ENCODE data around the gene PRND.
"Not testable (repeated sequence)": the region's sequence is repeated elsewhere in the genome, so short reads cannot be mapped to it uniquely, and the experiment has no call there.

Gene PRND

DNA sequence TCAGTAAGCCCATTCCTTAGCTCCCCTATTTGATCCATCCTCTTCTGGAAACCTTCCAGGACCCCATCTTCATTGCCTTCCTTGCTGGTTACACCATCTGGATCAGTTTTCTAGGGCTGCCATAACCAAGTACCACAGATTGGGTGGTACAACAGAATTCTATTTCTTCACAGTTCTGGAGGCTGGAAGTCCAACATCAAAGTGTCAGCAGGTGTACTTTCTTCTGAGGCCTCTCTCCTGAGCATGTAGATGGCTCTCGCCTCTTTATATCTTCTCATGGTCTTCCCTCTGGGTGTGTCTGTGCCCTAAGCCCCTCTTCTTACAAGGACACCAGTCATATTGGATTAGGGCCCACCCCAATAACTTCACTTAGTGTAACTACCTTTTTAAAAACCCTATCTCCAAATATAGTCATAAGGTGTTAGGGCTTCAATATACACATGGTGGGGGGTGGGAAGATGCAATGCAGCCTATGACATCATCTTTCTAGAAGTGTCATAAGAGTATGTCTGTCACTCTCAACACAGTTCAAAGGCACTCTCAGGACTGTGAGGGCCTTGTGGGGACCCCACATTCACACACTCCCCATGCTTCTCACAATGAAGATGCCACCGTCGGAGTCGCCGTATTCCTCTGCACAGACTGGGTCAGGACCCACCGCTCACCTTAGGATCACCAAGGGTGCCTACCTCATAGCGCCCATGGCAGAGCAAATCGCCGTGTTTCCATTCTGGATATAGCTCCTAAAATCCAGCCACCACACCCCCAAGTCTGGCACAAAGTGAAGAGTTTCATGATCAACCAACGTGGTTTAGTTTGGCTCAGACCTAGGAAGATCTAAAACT lies 12.2 kb upstream of the PRND start:
- DNase-seq: no peak

DNA sequence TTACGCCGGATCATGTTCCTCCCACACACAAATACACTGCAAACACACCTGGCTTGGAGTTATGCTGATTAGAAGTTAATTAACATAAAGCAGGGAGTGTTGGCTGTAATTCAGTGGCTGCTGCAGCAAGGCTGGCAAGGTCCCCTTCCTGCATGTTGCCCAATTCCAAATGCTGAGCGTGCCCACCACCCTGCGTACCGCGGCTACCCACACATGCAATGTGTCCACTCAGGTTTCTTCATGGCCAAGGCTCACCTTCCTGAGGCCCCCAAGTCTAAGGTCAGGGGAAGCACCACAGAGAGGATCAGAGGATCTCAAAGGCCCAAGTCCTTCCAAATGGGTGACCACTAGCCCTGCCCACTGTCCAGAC lies 11.6 kb upstream of the PRND start:
- no peak for DNase-seq

DNA sequence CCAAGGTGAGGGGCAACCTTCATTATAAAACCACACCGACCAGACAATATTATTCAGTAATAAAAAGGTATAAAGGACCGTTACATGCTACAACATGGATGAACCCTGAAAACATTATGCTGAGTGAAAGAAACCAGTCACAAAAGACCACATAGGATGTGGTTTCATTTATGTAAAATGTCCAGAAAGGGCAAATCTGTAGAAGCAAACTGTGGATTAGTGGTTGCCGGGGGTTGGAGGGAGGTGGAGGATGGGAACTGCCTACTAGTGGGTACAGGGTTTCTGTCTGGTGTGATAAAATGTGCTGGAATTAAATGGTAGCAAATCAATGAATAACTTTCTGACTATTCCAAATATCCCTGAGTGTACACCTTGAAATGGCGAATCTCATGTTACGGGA lies 10.2 kb upstream of the PRND start:
- DNase-seq: no peak

DNA sequence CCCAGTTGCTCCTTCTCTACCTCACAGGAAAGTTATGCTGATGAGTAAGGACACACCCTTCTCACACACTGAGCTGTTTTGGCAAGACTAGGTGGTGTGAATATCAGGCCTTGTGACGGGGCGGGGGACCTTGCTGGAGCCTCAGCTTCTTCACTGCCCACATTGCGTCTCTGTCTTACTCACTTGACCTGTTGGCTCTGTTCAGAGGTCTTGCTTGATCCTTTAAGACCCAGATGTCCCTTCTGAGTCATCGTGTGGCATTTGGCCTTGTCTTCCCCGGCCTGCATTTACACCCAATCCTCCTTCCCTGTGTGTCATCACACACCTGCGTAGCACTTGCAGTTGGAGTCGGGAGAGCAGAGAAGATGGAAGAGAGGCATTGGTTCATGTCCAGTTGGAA lies 8.3 kb upstream of the PRND start:
- no peak for DNase-seq

DNA sequence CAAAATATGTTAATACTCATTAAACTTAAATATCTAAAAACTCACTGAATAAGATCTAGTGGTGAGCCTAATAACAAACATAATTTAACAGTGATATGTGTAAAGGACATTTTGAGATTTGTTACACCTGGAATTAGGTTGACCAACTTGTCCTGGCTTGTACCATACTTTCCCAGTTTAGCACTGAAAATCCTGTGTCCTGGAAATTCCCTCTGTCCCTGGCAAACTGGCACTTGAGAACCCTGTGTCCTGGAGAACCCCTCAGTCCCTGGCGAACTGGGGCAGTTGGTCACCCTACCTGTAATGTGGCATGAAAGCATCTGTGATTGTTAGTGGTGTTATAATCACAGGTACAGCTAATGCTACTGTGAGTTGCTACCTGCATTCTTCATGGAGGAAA lies 6.9 kb upstream of the PRND start:
- no peak for DNase-seq

DNA sequence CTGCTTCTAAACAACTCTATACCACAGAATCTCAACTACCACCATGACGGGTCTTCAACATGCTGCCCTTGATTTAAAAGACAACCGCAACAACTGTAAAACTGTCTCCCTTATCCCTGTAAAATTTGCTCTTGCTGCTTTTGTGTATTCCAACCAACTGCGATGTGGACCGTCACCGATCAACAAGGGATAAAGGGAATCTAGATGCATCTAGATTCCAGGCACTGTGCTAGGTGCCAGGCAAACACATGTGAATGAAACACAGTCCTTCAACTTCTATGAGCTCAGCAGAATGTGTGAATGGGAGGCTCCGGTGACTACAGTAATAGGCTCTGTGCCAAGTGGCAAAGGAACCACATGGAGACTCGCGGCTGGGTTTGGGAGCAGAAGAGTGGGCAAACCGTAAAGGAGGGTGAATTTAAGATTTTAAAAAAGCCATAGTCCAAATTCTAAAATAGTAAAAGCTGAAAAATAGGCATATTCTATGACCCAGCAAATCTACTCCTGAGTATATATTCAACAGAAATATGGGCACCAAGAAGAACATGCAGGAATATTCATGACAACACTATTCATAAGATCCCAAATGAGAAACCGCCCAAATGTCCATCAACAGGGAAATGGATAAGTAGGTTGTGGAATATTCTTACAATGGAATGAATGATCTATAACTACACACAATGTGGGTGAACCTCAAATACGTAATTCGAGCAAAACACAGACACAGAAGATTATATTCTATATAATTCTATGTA lies 3.7 kb upstream of the PRND start:
- no peak for DNase-seq

DNA sequence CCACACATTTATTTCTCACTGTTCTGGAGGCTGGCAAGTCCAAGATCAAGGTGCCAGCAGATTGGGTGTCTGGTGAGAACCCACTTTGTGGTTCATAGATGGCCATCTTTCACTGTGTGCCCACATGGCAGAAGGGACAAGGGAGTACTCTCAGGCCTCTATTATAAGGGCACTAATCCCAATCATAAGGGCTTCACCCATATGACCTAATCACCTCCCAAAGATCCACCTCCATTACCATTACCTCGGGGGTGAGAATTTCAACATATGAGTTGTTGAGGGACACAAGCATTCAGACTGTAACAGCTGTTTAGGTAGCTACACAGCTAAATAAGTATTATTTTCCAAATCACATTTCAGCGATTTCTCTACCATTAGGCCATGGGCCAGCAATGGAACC lies 2.5 kb upstream of the PRND start:
- DNase-seq: no peak

DNA sequence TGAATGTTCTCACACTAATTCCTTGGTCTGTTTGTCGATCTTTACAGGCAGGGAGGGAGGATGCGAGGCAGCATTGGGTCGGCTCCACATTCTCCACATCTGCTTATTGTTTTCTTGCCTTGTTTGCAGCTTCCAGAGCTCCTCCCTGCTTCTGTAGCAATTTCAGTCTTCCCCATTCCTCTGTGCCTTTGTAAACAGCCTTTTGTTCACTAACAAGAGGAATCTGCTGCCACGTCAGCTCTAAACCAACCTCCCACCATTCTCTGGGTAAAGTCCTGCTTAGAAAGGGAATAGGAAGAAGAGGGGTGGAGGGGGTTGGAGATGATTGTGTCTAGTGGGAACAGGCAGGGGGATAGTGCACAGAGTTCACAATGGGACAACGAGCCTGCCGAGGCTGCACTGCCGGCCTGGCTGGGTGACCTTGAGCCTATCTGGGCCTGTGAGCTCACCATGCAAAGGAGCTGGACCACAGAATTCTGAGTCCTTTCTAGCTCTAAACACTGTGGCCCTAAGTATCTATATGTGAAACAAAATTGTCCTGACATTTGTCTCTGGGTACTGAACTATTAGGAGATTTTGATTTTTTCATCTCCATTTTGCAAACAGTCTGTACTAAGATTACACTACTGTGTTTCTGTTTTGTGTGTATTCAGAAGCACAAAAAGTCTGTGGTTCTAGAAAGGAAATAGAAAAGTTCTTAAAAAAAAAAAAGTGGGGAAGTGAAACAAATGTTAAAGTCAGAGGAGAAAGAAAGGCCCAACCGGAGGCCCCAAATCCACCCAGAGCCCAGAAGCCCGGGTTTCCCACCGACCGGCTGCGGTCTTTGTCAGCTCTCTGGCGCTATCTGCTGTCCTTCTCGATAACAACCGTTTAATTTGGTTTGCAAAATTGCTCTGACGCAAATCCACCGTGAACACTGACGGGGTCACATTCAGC lies 1.4 kb upstream of the PRND start:
- DNase-seq: peak; percentile 57

DNA sequence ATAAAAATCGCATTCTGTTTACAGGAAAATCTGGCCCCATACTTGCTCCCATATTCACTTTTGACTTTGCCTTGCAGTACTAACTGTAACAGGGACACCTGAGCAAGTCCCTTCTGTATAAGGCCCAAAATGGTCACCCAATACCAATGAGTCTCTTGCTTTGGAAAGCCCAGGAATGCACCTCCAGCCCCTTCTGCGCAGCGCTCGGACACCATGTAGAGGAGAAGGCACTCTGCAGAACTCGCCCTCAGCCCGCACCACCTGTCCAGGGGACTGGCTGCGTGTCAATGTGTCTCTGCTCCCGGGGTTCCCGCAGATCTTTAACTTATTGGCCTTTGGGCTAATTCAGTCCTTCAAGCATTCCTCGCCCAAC lies 746 bp upstream of the PRND start:
- DNase-seq: no peak

DNA sequence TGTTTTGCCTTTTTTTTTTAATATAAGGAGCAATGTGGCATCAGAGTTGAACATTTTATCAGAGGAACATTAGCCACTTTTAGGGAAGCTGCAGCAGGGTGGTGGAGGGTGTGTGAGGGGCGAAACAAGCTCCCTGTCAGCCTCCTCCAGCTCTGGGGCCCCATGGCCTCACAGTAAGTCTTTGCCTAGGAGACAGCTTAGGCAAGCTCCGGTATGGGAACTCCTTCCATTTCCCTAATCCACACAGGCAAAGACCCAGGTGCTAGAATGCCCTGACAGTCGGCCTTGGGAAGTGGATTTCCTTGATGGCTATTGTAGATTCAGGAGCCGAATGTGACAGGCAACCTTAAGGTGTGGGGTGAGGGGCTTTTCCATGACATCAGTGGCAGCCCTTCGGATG lies 862 bp downstream of the PRND start:
- DNase-seq: no peak

DNA sequence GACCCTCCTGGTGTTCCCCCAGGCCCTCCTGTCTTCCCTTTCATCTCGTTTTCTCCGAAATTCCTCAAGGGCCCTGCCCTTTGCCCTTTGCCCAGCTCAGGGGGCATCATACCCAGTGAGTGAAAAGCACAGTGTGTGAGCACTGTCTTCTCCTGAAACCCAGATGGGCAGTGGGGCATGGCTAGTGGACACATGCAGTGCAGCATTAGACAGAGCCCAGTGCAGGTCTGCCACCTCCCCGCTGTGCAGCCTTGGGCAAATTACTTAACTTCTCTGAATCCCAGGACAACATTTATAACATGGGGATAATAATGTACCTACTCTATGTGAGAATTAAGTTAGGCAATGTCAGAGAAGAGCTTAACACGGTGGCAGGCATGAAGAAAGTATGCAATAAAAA lies 1.3 kb downstream of the PRND start:
- no peak for DNase-seq

DNA sequence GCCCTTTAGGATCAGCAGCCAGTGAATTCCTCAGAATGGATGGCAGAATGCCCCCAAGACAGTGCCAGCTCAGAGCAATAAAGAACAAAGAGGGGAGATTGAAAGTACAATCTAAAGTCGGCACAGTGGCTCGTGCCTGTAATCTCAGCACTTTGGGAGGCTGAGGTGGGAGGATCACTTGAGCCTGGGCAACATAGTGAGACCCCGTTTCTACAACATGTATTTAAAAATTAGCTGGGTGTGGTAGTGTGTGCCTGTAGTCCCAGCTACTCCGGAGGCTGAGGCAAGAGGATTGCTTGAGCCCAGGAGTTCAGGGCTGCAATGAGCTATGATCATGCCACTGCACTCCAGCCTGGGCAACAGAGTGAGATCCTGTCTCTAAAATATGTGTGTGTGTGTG lies 1.8 kb downstream of the PRND start:
- DNase-seq: not testable (repeated sequence)

DNA sequence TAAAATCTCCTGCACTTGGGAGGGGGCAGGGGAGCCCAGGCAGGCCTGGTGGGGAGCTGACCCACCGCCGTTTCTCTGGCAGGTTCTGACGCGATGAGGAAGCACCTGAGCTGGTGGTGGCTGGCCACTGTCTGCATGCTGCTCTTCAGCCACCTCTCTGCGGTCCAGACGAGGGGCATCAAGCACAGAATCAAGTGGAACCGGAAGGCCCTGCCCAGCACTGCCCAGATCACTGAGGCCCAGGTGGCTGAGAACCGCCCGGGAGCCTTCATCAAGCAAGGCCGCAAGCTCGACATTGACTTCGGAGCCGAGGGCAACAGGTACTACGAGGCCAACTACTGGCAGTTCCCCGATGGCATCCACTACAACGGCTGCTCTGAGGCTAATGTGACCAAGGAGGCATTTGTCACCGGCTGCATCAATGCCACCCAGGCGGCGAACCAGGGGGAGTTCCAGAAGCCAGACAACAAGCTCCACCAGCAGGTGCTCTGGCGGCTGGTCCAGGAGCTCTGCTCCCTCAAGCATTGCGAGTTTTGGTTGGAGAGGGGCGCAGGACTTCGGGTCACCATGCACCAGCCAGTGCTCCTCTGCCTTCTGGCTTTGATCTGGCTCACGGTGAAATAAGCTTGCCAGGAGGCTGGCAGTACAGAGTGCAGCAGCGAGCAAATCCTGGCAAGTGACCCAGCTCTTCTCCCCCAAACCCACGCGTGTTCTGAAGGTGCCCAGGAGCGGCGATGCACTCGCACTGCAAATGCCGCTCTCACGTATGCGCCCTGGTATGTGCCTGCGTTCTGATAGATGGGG lies 3.0 kb downstream of the PRND start:
- DNase-seq: no peak

DNA sequence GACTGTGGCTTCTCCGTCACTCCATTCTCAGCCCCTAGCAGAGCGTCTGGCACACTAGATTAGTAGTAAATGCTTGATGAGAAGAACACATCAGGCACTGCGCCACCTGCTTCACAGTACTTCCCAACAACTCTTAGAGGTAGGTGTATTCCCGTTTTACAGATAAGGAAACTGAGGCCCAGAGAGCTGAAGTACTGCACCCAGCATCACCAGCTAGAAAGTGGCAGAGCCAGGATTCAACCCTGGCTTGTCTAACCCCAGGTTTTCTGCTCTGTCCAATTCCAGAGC lies 3.5 kb downstream of the PRND start:
- DNase-seq: no peak

DNA sequence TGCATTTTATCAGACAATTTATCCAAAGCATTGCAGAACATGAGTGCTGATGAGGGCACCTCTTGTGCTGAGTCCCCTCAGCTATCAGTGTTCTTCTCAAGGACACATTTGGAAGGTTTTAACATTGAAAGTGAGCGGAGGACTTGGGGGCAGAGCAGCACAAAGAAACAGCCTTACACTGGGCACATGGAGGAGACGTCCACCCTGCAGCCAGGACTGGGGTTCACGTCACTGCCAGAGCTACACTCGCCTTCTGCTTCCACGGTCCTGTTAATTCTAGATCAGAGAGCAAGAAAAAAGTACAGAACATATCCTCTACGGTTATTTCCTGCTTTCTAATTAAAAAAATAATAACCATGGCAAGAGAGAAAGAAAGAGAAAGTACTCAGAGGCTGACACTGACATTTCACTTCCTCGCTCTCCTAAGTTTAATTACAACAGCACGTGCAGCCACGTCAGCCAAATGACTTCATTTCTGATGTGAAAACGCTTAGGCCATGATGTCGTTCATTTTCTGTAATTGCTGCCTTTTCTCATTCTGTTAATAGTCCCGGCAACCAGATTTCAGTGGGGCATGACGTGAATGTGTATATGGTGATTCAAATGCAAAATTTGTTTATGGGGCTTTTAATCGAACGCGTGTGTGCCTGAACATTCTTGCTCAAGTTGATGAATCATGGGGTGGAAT lies 5.1 kb downstream of the PRND start:
- no peak for DNase-seq

DNA sequence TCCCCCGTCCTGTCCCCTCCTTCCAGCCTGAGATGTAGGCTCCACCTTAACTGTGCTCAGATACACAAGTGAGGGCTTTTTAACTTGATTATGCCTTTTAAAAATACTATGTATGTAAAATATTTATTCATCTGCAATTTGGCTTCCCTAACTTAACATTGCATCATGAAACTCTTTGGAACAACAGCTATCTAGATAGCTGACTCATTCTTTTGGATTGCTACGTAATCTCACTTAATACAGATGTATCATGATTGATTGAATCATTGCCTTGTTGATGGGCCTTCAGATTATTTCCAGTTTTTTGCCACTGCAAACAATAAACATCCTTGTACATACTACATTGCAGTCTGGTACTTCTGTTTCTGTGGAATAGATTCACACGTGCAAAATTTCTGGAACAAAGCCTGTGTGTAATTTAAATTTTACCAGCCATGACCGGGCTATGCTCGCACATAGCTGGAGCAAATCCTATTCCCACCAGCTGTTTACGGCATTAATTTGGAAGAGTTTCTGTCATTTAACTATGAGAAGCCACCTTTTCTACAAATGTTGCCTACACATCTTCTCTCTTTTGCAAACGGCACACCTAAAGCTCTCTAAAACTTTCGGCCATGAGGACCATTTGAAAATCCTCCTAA lies 6.5 kb downstream of the PRND start:
- no peak for DNase-seq

DNA sequence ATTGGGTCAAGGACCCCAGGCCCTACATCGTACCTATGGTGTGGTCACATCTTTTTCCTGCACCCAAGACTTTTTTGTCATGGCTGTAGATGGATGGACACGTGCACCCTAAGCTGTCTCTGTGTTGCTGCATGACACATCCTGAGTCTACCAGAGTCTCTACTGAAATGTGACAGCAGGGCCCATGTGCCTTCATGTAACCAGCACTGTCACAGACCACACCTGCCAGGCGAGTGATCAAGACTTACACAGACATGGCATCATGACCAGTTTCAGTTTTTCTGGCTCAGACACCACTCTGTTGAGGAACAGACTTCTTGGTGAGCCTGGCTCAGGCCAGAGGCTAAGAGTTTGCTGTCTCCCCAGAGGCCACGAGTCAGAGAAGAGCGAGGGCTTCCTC lies 7.6 kb downstream of the PRND start:
- DNase-seq: no peak

DNA sequence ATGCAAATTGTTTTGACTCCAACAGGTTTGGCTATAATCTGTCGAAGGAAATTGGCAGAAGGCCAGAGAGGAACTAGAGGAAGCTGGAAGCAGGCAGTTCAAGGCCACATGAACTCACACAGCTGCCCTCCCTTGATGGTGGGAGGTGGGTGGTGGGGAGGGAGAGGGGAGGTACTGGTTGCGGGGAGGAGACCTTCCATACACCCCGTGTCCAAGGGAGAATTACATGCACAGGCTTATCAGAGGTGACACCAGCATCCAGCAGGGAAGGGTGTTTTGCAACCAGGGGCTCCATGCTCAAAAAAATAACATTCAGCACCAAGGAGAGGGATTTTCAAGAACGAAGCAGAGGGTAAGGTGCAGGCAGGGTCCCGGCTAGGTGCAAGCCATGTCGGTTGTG lies 9.1 kb downstream of the PRND start:
- DNase-seq: no peak

DNA sequence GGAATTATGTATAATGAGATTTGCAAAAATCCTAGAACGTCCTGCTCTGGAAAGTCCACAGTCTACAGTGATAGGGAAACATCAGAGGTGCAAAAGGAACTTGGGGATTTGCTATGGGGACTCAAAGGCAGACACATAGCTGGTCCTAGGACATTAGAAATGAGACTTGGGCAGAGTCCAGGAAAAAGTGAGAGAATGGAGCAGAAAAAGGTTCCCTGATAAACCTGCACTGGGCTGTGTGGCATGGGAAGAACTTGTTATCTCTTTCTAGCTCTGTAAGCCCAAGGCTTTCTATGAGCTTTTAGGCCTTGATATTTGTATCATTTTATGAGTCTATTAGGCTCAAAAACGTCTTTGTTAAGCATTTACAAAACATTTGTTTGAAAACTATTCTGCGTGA lies 15.2 kb downstream of the PRND start:
- no peak for DNase-seq

DNA sequence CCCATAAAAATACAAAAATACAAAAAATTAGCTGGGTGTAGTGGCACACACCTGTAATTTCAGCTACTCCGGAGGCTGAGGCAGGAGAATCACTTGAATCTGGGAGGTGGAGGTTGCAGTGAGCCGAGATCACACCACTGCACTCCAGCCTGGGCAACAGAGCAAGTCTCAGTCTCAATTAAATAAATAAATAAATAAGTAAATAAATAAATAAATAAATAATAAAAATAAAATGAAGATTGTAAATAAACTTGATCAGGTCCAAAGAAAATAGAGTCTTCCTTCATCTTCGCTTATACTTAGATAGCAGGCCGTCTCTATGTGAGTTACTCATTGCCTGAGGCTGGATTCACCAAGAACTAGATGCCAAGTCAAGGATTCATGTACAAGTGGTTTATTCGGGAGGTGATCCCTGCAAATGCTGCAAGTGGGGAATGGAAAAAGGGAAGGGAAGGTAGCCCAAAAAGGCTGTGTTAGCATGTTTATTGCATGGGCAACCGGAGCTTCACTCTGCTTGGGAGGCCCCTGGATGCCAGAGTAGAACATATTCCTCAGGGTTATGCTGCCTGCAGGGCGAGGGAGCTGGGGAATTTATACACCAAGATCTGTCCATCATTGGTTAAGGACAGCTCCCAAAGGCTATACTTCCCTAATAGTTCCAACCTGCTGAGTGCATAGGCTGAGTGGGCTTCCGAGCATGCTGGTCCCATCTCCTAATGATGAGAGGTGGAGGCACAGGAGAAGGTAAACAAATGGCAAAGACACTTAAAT lies 16.3 kb downstream of the PRND start:
- no peak for DNase-seq
